PC-3 (cell line): ENCODE data around the gene FRMD5.

ENCODE experiments used
- EZH2 ChIP-seq: fragments of 300-600 bp; sonication (generic); IDR thresholded peaks from one replicate; pipeline ENCODE4 v1.6.1; 2017; ENCODE audit warnings: antibody characterized with exemption, mild to moderate bottlenecking, low read length; ENCODE audit not compliant: unreplicated experiment
- EZH2phosphoT487 ChIP-seq: fragments of 300-600 bp; sonication (generic); IDR thresholded peaks from 2 replicates; pipeline ENCODE4 v1.6.1; 2018; ENCODE audit warnings: mild to moderate bottlenecking, antibody characterized with exemption, low read length, borderline replicate concordance
- TF ChIP-seq, protein P1 (sequence below): fragments of 300-600 bp; sonication (generic); conservative IDR thresholded peaks from 2 replicates; pipeline ENCODE4 v1.5.1; 2017; ENCODE audit warnings: antibody characterized with exemption, low read depth, mild to moderate bottlenecking, low read length

DNA sequence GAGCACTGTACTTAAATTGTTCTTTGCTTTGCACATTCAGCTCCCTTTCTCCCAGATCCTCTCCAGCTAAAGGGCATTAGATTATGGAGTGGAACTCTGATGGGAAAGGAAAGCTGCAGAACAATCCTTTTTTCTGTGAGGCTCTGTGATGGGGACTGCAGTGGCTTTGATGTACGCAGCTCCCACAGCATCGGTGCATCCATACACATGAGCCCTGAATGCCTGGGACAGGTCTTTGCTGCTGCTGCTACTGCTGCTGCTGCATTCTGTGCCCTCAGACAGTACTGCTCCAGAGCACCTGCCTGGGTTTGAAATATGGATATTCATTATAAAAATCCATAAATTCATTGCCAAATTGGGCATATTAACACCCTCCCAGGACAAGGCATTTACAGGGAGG lies 203.9 kb downstream of the FRMD5 start:
- no peak for TF ChIP-seq EZH2phosphoT487
- TF ChIP-seq, protein P1, sequence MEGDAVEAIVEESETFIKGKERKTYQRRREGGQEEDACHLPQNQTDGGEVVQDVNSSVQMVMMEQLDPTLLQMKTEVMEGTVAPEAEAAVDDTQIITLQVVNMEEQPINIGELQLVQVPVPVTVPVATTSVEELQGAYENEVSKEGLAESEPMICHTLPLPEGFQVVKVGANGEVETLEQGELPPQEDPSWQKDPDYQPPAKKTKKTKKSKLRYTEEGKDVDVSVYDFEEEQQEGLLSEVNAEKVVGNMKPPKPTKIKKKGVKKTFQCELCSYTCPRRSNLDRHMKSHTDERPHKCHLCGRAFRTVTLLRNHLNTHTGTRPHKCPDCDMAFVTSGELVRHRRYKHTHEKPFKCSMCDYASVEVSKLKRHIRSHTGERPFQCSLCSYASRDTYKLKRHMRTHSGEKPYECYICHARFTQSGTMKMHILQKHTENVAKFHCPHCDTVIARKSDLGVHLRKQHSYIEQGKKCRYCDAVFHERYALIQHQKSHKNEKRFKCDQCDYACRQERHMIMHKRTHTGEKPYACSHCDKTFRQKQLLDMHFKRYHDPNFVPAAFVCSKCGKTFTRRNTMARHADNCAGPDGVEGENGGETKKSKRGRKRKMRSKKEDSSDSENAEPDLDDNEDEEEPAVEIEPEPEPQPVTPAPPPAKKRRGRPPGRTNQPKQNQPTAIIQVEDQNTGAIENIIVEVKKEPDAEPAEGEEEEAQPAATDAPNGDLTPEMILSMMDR: no peak
- no peak for TF ChIP-seq EZH2
